Measurements from ENCODE around the gene DAZAP1.

Gene DAZAP1

GRCh38 chr19:1483131-1483978 is 76.0 kb downstream of the DAZAP1 start:
- no peak overlapping the region for H3K27ac ChIP-seq
- TF ChIP-seq ZFX (IDR thresholded peaks at IDR 0.05; ENCODE audit: borderline replicate concordance) = no peak
- no peak for TF ChIP-seq CTCF (IDR thresholded peaks at IDR 0.05)

DNA sequence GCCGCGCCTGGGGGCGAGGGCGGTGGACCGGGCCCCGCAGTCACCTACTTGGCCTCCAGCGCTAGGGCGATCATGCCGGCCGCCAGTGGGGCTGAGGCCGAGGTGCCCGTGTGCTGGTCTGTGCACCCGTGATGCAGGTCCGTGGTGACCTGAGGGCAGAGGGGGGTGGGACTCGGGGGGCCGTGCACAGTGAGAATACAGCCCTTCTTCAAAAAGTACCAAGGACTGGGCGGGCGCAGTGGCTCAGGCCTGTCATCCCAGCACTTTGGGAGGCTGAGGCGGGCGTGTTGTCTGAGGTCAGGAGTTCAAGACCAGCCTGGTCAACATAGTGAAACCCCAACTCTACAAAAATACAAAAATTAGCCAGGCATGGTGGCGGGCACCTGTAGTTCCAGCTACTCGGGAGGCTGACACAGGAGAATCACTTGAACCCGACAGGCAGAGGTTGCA is 76.6 kb downstream of the DAZAP1 start:
- TF ChIP-seq ZFX (IDR thresholded peaks at IDR 0.05; ENCODE audit: borderline replicate concordance) (no peak), CTCF (IDR thresholded peaks at IDR 0.05) (no peak)
- H3K27ac ChIP-seq = no peak overlapping the region

All from 22Rv1 (cell line).